AG20443 (cell line): Measurements from ENCODE around the gene GLIS1.

Source experiments
- DNase-seq: peaks from one replicate; pipeline ENCODE4 v3.0.0; 2012; ENCODE audit warnings: low spot score, mixed read lengths

Gene GLIS1

DNA sequence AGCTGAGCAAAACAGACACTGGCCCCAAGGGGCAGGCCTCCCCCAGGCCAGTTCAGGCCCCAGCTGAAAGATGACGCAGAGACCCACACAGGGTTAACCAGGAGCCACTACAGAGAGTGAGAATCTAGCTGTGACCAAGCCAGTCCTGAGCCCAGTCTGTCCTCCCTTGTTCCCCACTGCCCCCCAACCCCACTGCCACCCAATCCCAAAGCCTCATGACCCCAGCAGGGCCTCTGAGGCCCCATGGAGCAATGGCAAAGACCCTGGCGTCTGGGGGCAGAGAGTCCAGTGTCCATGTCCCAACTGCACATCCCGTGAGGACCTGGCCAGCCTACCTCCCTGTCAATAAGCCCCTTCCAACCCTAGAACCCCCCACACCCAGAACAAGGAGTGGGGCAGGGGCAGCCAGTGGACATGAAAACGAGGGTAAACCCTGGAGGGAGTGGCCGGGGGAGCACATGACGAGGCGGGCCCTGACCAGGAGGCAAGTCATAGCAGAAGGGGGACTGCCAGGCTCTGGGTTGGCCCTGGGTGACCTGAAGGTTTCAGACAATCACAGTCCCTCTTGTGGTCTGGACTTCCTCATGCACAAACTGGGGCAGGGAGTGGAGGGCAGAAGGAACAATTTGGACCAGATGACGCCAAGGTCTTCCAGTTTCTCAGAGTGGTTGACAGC is 100.5 kb downstream of the GLIS1 start:
- no peak for DNase-seq

- DNase-seq: no peak
Observed at GRCh38 chr1:53637511-53638359, 101.2 kb downstream of the GLIS1 start.

DNA sequence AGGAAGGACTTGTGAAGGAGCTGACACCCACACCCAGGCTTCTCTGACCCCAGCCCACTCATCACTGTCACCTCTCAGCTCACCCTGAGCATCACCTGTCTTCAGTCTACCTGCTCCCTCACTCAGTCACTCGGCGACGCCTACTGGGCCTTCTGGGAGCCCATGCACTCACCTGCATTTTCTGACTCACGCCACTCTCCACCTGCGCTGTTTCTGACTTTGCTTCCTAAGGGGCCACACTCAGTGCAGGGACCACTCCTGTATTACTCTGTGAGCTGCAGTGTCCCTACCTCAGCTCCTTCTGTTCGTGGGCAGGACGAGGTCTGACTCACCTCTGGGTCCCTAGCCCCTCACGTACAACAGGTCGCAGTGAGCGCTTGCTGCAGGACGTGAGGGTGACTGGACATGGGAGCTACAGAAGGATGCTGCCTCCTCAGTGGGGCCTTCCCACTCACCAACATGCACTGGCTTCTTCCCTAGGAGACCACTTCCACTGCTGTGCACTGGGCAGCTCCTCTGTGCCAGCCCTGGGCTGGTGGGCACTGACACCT is 102.3 kb downstream of the GLIS1 start:
- no peak for DNase-seq

DNA sequence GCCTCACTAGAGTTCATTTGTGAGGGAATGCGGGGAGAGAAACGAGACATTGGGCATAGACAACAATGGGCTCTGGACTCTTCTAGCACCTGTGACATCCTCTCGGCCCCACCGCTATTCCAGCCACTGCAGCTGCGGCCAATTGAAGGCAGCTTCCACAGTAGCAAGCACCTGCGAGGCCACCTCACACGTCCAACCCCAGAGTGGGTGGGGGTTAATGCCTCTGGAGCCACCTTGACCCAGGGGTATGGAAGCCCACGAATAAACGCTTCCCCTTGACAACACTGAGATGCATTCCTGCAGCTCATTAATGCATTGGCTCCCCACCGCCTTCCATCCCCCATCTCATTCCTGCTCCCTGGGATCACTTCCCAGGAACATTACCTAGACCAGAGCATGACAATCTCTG is 104.4 kb downstream of the GLIS1 start:
- DNase-seq: no peak

DNA sequence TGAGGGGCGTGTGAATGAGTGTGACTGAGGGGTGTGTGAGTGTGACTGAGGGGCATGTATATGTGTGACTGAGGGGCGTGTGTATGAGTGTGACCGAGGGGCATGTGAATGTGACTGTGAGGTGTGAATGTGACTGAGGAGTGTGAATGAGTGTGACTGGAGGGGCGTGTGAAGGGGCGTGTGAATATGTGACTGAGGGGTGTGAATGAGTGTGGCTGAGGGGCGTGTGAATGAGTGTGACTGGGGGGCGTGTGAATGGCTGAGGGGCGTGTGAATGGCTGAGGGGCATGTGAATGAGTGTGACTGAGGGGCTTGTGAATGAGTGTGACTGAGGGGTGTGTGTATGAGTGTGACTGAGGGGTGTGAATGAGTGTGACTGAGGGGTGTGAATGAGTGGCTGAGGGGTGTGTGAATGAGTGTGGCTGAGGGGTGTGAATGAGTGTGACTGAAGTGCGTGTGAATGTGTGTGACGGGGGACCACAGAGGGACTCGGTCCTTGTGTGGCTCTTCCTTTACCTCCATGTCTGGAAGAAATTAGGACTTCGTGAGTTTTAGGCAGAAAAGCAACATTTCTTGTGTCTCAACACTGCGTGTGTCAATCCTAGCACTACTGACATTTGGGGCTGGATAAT is 105.8 kb downstream of the GLIS1 start:
- DNase-seq: no peak

DNA sequence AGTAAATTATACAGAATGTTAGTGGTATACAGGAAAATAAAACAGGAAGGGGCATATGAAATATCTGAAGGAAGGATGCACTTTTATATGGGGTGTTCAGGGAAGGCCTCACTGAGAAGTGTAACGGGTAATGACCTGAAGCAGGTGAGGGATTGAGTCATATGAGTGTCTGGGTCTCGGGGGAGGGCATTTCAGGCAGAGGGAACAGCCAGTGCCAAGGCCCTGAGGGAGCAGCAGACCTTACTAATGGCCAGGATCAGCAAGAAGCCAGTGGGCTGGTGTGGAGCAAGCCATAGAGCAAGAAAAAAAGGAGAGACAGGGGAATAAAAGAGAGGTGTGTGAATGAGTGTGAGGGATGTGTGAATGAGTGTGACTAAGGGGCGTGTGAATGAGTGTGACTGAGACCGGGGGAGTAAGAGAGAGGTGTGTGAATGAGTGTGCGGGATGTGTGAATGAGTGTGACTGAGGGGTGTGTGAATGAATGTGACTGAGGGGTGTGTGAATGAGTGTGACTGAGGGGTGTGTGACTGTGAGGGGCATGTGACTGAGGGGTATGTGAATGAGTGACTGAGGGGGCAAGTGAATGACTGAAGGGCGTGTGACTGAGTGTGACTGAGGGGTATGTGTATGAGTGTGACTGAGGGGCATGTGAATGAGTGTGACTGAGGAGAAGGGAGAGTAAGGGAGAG is 107.2 kb downstream of the GLIS1 start:
- DNase-seq: no peak

DNA sequence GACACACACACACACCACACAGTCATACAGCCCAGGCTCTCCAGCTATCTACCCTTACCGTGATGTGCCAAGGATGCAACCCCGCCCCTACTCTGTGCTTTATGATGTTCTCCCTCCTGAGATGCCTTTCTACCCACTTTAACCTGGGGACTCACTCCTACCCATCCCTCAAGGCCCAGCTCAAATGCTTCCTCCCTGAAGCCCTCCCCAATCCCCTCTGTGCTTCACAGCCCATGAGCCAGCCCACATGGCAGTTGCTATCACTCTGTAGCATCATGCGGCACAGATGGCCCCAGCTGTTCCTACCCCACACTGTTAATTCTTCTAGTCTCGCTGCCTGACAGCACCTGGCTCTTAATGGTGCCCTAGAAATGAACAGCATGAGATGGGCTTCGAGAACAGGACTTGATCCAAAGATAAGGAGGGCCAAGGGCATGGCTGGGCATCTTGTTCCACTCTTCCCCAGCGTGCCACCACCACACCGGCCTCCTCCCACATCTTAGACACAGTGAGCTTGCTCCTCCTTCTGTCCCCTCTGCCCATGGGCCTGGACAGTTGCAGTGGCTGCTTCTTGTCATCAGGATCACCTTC is 109.8 kb downstream of the GLIS1 start:
- DNase-seq: no peak

DNA sequence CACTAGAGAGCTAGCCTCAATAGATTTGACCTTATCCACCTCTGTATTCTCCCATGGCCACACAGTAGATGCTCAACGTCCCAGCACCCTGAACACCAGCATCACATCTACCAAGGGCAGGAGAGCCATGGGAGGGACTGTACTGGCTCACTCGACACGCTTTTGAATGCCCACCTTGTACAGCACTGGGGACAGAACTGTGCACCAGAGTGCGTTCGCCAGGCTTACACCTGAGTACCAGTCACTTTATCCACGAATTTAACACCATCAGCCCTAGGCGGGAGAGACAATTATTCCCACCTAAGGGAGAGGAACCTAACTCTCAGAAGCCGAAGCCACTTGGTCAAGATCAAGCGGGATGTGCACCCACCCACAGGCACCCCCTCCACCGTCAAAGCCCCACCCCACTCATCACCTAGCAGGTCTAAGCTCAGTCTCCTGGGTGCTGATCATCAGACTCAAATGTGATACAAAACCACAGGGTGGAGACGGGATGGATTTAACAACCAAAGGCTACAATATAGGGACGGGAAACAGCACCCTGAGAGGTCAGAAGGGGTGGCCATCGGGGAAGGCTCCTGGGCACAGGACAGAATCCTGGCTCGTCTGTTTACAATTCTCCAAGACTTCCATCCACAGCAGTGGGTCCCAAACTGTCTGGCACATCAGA is 110.5 kb downstream of the GLIS1 start:
- DNase-seq: no peak

GRCh38 chr1:53627666-53628065 is 111.3 kb downstream of the GLIS1 start:
- DNase-seq: no peak

GRCh38 chr1:53627031-53627430 is 111.9 kb downstream of the GLIS1 start:
- no peak for DNase-seq

GRCh38 chr1:53626616-53627015 is 112.3 kb downstream of the GLIS1 start:
- no peak for DNase-seq

GRCh38 chr1:53625766-53626520 is 113.0 kb downstream of the GLIS1 start:
- DNase-seq: peak; percentile 66

DNA sequence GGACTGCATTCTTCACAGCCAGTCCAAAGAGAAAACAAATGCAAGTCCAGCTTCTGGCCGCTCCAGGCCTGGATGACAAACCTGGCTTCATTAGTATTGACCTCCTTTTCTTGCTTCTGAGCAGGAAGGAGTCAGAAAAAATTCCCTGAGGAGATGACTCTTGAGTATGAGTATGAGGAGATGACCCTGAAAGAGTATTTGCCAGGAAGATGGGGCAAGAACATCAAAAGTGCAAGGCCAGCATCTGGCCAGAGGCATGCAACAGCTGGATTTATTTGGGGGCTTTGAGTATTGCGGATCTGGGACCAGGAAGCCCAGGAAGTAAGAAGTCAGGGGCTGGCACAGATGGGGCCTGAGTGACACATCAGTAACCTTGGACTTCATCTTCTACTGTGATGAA is 113.9 kb downstream of the GLIS1 start:
- peak; percentile 91 for DNase-seq

GRCh38 chr1:53622531-53622930 is 116.4 kb downstream of the GLIS1 start:
- no peak for DNase-seq

DNA sequence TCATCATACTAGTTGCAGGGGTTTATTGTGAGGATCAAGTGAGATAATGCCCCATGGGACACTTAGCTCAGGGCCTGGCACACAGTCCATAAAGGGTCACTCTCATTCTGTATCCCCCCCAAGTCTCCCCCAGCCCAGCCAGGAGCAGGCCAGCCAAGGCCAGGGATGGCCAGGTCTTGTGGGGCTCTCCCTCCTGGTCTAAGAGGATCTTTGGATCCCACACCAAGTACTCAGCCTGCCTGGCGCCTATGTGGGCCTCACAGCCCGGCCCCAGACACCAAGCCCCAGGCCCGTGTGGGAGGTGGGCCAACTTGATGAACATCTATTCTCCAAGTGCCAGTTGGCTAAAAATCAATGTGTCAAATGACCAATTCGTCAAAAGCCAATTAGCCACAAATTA is 117.8 kb downstream of the GLIS1 start:
- DNase-seq: no peak

DNA sequence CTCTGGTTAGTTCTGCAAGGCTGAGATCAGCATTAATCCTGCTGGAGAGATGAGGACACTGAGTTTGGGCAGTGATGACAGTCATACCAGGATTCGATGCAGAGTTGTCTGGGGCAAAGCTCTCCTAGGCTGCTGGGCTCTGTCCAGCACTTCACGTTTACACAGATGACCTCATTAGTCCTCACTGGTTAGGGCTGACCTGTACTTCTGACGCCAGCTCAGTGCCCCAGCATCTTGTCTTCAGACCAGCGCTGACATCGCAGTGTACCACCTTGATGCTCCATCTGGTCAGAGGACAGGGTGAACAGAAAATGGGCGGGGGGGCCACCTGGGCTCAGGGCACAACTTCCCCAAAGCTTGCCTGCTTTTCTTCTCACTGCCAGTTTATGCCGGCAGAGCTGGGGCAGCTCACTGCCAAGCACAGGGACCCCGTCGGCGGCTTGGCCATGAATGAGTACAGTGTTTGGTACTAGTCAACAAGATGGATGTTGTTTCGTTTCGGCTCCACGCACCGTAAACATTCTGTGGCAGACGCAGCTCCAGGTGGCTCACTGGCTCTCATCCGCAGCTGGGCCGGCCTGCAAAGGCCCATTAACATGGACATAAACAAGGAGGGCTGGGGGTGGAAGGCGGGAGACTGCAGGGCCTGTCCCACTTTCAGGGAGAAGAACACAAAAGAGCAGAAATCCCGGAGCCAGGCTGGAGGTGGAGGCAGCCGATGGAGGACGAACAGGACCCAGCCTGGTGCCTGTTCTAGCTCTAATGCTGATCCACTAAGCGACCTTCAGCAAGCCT is 118.7 kb downstream of the GLIS1 start:
- no peak for DNase-seq

- no peak for DNase-seq
Observed at GRCh38 chr1:53619367-53620060, 119.5 kb downstream of the GLIS1 start.

- no peak for DNase-seq
Observed at GRCh38 chr1:53618500-53619366, 120.2 kb downstream of the GLIS1 start.
